D721Med (cell line): Measurements from ENCODE around the gene GAB2.

Experiments
- DNase-seq: peaks from one replicate; pipeline ENCODE4 v3.0.0; 2011; ENCODE audit warnings: low spot score; ENCODE audit not compliant: insufficient read length
- FAIRE-seq: peaks from 2 replicates; lab custom pipeline; 2011; peaks lifted over from hg19 to GRCh38; lab: Jason Lieb, UNC
- TF ChIP-seq, protein P1 (sequence below): IDR thresholded peaks from 2 replicates; pipeline ENCODE4 v1.5.1; 2012; ENCODE audit warnings: mild to moderate bottlenecking, control low read depth; ENCODE audit not compliant: insufficient read depth; ENCODE audit errors: missing control alignments

GAB2 gene

GRCh38 chr11:78349624-78350023 lies 68.0 kb downstream of the GAB2 start:
- FAIRE-seq (no peak), DNase-seq (no peak)
- TF ChIP-seq, protein P1, sequence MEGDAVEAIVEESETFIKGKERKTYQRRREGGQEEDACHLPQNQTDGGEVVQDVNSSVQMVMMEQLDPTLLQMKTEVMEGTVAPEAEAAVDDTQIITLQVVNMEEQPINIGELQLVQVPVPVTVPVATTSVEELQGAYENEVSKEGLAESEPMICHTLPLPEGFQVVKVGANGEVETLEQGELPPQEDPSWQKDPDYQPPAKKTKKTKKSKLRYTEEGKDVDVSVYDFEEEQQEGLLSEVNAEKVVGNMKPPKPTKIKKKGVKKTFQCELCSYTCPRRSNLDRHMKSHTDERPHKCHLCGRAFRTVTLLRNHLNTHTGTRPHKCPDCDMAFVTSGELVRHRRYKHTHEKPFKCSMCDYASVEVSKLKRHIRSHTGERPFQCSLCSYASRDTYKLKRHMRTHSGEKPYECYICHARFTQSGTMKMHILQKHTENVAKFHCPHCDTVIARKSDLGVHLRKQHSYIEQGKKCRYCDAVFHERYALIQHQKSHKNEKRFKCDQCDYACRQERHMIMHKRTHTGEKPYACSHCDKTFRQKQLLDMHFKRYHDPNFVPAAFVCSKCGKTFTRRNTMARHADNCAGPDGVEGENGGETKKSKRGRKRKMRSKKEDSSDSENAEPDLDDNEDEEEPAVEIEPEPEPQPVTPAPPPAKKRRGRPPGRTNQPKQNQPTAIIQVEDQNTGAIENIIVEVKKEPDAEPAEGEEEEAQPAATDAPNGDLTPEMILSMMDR = no peak

GRCh38 chr11:78349114-78349513 lies 68.5 kb downstream of the GAB2 start:
- DNase-seq (no peak), FAIRE-seq (no peak)
- TF ChIP-seq, protein P1 = no peak

GRCh38 chr11:78347956-78348355 lies 69.7 kb downstream of the GAB2 start:
- TF ChIP-seq, protein P1 = no peak
- no peak for DNase-seq
- no peak for FAIRE-seq

DNA sequence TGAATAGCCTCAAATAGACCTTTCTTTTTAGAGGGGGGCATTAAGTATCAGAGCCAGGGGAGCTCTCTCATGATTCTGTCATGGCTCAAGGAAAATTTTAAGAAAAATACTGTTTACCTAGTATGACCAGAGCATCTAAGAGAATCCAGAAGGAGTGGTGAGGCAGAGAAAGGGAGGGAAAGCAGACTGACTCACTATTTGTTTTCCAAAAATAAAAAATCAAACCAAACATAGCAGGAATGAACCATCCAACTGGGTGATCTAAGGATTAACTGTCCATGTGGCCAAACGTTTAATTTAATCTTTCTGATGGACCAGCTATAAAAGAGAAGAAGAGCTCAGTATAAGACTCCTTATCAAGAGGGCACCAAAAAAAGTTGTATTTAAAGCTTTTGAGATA lies 70.8 kb downstream of the GAB2 start:
- no peak for DNase-seq
- TF ChIP-seq, protein P1 = no peak
- no peak for FAIRE-seq

- TF ChIP-seq, protein P1 = no peak
- DNase-seq (no peak), FAIRE-seq (no peak)
These were observed 72.2 kb downstream of the GAB2 start for GRCh38 chr11:78345450-78345849.

GRCh38 chr11:78344676-78345075 lies 72.9 kb downstream of the GAB2 start:
- TF ChIP-seq, protein P1 = no peak
- no peak for DNase-seq
- no peak for FAIRE-seq

DNA sequence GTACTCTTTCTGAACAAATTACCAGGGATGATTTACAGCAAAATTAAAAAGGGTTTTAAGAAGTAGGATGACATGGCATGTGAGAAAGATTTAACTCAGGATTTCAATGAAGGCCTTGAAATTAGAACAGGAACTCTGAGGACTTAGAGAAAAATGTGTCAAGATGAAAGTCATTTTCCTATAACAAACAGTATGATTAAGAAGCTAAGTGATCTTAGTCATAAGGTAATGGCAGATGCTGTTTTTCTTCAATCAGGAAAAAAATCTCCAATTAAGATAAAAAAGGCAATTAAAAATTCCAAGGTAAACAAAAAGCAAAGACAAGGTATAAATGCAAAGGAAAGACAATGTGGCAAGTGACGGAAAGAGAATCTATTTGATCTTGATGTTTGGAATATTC lies 73.5 kb downstream of the GAB2 start:
- TF ChIP-seq, protein P1 = no peak
- DNase-seq = no peak
- FAIRE-seq = peak; percentile 64
